HG02571 (cell line): ENCODE data around the gene ZNF160.
"Not testable (repeated sequence)": the region's sequence is repeated elsewhere in the genome, so short reads cannot be mapped to it uniquely, and the experiment has no call there.

Experiments
- ATAC-seq: cut with Tn5 transposase; IDR thresholded peaks from one replicate; pipeline ENCODE4 v1.9.1; 2021; ENCODE audit warnings: mild to moderate bottlenecking, moderate library complexity; ENCODE audit not compliant: unreplicated experiment

ZNF160 gene

DNA sequence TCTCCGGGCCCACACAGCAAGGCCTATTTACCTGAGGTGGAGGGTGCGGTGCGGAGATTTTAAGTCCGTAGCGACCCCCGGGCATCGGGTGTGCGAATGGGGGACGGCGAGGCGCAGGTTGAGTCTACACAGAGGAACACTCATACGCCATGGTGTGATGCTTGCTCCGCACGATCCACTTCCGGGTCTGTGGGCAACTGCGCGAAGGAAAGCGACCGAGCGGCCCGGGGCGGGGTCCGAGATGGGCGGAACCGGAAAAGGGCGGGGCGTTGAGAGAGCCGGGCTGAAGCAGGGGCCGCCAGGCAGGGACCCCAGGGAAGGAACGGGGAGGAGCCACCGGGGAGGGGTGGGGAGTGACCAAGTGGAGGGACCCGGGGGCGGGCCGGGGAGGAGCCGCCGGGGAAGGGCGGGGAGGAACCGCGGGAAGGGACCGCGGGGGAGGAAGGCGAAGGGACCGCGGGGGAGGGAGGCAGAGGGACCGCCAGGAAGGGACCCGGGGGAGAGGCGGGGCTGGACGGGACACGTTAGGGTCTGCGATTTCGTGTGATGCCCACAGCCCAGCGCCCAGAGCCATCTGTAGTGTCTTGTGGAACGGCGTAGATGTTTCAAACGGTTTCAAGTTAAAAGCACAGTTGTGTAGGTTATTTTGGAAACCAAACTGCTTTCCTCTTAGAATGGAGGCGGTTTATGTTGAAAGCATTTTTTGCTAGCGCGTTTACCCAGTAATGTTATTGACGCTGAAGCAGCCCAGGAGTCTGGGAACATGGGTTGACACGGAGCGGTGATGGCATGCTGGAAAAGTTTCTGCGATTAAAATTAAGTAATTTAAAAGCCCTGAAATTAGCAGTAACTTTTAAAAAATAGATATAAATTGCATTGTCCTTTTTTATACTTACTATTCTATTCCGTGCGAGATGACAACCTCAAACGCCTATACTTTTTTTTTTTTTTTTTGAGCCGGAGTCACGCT is at the start of gene ZNF160:
TSS of gene ZNF160 (minus strand) at position 189 of the 970 bp plus-strand sequence. CDS start 17,146 bp downstream, outside the sequence.
- peak; percentile 92 for ATAC-seq

DNA sequence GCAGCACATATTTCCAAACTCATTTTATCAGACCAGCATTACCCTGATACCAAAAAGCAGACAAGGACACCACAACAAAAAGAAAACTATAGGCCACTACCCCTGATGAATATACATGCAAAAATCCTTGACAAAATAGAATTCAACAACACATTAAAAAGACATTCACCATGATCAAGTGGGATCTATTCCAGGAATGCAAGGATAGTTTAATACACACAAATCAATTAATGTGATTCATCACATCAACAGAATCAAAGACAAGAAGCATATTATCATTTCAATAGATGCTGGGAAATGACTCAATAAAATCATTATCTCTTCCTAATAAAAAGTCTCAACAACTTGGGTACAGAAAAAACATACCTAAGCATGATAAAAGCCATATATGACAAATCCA is 44.4 kb upstream of the ZNF160 start:
- no peak for ATAC-seq

DNA sequence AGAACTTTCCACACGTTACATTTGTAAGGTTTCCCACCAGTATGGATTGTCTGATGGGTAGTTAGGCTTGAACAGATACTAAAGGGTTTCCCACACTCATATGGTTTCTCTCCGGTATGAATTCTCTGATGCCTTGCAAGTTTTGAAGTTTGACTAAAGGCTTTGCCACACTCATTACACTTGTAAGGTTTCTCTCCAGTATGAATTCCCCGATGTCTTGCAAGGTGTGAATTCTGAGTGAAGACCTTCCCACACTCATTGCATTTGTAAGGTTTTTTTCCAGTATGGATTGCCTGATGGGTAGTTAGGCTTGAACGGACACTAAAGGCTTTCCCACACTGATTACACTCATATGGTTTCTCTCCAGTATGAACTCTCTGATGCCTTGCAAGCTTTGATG is 37.1 kb upstream of the ZNF160 start:
- no peak for ATAC-seq

DNA sequence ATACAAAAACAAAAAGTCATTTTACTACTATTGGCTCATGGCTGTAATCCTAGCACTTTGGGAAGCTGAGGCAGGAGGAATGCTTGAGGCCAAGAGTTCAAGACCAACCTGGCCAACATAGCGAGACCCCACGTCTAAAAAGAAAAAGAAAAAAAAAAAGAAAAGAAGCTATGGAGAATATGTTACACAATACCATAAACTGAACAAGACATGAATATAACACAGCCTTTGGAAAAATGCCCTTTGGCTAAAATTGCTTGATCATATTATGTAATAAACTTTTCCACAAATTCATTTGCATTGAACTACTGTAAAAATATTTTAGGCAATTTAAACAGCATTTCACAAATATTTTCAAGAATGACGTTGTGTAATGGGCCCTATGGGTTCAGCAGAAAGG is 33.2 kb upstream of the ZNF160 start:
- ATAC-seq = no peak

DNA sequence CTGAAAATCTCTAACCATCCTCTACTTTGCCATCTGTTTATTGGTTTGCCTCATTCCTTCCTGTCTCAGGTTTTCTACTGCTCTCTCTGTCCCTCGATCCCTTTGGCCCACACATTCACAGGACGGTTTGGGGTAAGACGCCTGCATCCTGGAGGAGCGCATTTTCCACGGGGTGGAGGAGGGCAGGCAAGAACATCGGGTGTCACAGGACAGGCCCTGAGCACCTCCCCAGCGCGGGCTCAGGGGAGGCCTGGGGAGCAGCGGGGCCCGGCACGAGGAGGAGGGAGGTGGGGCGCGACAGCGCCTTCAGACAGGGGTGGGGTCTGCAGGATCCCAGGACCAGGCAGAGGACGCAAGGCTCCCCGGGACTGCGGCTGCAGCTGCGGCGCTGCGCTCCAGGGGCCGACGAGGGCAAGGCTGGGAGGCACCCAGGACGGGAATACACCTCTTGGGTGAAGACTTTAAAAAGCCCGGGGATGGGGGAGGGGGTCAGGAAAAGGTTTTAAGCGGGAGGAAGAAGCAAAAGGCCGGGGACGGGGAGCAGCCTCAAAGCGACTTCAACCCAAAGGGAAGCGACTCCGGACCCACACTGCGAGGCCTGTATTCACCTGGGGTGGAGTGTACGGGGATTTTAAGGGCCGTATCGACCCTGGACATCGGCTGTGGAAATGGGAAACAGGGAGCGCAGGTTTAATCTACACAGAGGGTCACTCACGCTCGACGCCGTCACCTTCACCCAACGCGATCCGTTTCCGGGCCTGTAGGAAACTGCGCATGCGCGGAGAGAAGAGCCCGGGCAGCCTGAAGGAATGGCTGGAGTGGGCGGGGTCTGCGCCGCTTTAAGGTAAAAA is 29.1 kb upstream of the ZNF160 start, which contains the start of gene ZNF415:
TSS of gene ZNF415 (minus strand) at position 770 of the 851 bp plus-strand sequence. CDS start 10,234 bp downstream, outside the sequence.
- no peak for ATAC-seq

DNA sequence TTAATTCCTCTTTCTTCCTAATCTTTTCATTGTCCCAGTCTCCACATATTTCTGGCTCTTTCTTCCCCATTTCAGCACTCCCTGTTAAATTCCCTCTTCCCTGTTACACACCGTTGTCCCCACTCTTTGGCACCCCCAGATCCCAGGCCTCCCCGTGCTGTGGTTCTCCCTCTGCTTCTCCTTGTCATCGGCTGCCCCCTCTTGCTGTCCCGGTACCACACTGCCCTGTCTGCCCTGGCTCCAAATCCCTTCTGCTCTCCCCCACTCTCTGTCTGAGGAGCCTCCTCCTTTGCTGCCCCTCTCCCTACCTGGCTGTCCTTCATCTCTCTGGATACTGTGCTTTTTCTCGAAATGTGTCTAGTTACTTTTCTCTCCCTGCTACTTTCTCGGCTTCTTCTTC is 28.5 kb upstream of the ZNF160 start:
- ATAC-seq = no peak

DNA sequence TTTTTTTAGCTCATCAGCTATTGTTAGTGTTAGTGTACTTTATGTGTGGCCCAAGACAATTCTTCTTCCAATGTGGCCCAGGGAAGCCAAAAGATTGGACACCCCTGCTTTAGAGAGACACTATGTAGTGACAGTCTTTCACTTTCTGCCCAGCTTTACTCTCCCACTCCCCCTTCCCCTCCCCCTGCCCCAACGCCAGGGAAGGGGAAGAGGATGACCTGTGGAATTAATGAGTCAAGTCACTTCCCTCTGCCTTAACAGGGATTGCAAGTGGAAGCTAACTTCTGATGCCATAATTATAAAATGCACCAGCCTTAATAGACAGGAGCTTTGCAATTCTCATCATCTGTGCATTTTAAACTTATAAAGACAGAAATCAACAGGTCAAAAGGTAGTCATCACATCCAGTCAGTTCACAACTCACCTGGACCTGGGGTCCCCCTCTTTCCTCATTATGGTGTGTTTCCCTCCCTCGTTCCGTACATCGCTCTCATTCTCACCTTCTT is 27.9 kb upstream of the ZNF160 start:
- ATAC-seq = no peak

DNA sequence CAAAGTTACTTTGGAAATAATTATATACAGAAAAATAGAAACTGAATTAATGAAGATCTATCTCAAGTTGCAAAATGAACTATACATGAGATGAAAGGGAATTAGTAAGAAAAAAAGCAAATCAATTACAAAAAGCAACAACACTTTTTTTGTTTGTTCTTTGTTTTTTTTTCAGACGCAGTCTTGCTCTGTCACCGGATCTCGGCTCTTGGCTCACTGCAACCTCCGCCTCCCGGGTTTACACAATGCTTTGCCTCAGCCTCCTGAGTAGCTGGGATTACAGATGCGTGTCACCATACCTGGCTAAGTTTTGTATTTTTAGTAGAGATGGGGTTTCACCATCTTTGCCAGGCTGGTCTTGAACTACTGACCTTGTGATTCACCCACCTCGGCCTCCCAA is 27.3 kb upstream of the ZNF160 start:
- no peak for ATAC-seq

DNA sequence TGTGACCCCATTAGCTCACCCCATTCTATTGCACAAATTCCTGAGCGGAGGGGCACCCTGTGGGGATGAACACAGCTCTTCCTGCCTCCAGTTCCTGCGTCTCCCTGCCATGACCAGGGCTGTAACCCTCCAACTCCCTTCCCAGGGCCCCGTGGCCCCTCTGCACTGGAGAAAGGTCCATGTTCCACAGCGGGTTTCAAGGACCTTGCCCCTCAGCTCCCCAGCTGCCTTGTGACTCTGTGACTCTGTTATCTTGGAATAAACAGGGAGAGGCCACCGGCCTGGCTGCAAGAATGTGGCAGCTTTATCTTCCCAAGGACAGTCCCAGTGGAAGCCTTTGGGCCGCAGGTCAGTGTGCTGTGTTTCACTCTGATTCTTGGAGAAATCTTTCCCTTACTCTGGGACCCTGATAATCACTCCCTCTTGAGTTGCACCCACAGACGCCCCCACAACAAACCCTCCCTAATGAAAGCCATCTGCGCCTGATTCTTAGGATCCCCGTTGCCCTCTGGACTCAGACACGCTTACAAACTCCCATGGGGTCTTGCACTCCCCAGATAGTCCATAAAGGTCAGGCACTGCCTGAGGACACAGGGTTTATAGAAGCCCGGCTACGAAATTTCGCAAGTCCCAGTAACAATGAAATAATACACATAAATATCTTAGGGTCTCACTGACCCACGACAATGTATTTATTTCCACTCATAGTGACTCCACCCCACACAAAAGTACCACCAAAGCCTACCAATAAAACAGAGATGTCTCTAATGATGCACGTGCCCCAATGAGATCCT is 23.7 kb upstream of the ZNF160 start:
- not testable (repeated sequence) for ATAC-seq

DNA sequence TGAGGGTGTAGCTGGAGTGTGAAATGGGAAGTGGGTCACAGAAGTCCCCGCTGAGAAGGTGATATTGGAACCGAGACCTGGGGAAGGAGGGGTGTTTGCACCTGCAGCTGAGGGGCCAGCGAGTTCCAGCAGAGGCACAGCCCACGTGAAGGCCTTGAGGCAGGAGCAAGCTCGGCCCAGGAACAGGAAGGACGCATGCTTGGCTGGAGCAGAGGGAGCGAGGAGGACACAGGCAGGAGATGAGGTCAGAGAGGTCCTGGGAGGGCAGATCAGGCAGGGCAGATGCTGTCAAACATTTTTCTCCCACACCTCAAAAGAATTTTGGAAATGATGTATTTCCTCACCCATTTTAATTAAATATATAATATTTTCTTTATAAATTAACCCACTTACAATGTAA is 20.2 kb upstream of the ZNF160 start:
- no peak for ATAC-seq

DNA sequence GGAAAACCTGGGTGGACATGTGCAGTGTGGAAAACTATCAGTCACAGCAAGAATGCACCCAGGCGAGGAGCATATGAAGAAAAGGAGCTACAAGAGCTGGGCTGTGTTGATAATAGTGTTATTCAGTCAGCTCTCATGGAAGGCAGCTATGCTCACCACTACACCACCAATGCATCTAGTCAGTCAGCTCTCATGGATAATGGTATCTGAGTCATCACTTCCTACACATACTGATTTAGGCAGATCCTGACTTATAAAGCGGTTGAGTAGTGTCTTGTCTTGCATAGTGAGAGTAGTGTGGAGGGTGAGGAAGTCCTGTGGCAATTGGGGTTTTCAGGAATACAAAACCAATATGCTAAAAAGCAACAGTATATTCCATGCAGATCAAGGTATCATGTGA is 9.1 kb upstream of the ZNF160 start:
- no peak for ATAC-seq

DNA sequence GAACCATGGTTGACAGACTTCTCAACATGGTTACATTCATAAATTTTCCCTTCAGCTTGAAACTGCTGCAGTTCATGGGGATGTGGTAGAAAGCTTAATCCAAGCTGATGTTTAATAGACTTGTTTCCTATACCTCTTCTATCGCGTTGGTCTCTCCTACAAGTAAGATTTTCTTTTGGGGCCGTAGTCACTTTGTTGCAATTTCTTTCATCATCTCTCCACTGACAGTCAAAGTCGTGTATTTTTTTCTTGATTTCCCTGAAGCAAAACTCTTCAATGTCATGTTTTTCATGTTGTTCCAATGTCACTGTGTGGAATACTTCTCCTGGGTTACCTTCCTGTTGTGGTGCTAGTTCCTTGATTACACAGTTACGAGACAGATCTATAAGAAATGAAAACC is 6.3 kb upstream of the ZNF160 start:
- no peak for ATAC-seq

DNA sequence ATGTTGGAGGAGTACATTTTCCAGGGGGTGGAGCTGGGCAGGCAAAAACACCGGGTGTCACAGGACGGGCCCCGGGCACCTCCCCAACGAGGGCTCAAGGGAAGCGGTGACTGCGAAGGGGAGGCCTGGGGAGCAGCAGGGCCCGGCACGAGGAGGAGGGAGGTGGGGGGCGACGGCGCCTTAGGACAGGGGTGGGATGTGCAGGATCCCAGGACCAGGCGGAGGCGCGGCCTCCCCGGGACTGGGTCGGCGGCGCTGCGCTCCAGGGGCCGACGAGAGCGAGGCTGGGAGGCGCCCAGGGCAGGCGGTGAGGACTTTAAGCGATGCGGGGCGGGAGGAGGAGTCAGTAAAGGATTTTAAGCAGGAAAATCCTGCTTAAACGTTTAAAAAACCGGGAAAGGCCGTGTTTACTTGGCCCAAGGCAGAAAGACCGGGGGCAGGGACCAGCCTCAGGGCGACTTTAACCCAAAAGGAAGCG is 427 bp downstream of the ZNF160 start:
- peak; percentile 21 for ATAC-seq

DNA sequence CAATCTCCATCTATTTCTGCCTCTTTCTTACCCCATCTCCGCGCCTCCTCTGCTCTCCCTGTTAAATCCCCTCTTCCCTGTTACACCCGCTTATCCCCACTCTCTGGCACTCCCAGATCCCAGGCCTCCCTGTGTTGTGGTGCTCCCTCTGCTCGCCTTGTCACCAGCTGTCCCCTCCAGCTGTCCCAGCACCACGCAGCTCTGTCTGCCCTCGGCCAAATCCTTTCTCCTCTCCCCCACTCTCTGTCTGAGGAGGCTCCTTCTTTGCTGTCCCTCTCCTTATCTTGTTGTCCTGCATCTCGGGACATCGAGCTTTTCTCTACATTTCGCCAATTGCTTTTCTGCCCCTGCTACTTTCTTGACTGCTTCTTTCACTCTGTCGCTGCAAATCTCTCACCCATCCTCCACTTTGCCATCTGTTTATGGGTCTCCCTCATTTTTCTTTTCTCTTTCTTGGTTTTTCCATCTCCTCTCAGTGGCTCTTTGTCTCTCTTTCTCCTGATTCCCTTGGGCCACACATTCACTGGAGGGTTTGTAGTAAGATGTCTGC is 941 bp downstream of the ZNF160 start:
- ATAC-seq = no peak

DNA sequence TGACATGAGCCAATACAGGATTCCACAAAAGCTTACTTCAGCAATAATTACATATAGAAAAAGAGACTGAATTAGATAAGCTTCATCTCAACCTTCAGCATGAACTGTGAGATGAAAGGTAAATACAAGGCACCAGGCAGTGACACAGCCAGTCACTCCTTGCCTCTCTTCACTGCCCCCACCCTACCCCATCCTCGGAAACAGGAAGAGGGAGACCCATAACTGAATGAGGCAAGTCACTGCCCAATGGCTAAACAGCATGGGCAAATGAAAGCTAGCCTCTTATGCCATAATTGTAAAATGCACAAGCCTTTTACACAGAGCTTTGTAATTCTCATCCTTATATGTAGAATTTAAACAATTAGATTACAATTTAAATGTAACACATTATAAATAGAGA is 1.7 kb downstream of the ZNF160 start:
- ATAC-seq = no peak

DNA sequence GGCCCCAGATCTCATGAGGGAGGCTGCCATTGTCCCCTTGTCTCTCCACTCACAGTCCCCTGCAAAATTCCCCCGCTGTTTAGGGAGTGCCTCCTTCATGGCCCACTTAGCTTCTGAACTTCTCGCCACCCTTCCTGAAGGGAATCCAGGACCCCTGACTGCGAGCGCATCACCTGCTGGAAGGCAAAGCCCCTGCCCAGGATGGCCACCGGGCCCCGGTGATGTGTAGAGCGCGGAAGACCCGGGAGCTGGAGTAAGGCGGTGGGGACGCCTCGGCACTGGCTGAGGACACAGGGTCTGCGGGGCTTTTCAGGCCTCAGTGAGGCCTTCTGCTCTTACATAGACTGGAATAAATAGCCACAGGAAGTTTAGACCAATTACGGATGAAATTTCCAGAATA is 4.7 kb downstream of the ZNF160 start:
- ATAC-seq = not testable (repeated sequence)

DNA sequence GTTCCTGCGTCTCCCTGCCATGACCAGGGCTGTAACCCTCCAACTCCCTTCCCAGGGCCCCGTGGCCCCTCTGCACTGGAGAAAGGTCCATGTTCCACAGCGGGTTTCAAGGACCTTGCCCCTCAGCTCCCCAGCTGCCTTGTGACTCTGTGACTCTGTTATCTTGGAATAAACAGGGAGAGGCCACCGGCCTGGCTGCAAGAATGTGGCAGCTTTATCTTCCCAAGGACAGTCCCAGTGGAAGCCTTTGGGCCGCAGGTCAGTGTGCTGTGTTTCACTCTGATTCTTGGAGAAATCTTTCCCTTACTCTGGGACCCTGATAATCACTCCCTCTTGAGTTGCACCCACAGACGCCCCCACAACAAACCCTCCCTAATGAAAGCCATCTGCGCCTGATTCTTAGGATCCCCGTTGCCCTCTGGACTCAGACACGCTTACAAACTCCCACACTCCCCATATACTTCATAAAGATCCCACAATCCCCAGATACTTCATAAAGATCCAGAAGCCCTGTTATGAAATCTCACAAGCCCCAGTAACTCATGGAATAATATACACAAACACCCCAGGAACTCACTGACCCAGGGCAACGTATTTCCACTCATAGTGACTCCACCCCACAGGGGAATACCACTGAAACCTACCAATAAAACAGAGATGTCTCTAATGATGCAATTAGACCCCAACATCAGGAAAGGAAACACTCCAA is 6.1 kb downstream of the ZNF160 start:
- not testable (repeated sequence) for ATAC-seq

DNA sequence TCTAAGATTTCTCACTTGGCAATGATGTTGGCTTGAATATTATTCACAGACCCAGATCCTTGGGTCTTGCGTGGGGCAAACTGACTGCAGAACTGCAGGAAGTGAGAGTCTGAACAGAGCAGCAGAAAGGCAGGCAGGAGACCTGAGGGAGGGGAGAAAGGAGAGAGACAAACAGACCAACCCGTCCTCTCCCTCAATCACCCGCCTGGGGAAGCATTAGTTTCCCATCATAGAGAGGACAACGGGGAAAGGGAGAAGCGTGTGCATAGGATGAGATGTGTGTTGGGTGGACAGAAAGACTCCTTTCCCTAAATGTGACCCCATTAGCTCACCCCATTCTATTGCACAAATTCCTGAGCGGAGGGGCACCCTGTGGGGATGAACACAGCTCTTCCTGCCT is 6.6 kb downstream of the ZNF160 start:
- not testable (repeated sequence) for ATAC-seq

DNA sequence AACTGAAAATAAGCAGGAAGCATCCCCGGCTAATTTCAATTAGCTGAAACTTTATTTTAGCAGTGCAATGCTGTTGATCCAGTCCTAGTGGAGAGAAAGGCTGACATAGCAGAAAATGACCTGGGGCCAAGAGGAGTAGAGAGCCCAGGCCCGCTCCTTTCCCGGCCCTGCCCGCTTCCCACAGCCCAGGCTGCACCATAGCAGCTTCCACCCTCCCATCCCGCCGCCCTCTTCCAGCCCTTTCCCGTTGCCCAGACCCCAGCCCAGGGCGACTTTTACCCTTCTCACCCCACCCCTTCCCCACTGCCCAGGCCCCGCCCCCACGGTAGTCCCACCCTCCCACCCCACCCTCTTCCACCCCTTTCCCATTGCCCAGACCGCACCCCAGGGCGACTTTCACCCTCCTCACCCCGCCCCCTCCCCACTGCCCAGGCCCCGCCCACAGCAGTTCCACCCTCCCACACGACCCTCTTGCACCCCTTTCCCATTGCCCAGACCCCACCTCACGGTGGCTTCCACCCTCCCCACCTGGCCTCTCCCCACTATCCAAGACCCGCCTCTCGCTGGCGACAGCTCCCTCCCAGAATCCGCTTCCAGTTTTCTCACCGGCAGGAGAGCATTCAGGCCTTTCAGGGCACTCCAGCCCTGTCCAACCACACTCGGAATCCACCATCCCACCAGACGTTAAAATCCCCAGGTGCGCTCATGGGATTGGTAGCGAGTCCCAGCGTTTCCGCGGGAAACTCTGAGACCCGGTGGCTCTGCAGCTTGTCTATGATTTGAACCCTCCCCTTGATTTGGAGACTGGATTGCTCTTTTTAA is 8.3 kb downstream of the ZNF160 start:
- ATAC-seq = no peak
